ENCODE data around the gene EIF4ENIF1.

GRCh38 chr22:31486951-31487350 lies 2.7 kb downstream of the EIF4ENIF1 start:
- no peak for TF ChIP-seq POLR2AphosphoS5 (IDR thresholded peaks at IDR 0.05; ENCODE audit: borderline replicate concordance, low read depth, low read length)
- no peak for TF ChIP-seq EZH2 (IDR thresholded peaks at IDR 0.05)

All from SK-N-MC (cell line).